IMR-90 (cell line): ENCODE results near the gene ZSCAN5A. TPM values are rescaled to one million over a fixed set of nuclear protein-coding genes. Genes with fewer than 3 reads are reported as not detected.

Source experiments
- ATAC-seq: fragments of 200-7000 bp; cut with Tn5 transposase; 2 replicates; pipeline ENCODE4 v1.9.1; 2020; ENCODE audit warnings: low read depth, mild to moderate bottlenecking, moderate library complexity
- BruUV-seq: library from RNA; stranded (reverse); fragments of 400-500 nt; replicated peaks from 2 replicates; lab custom pipeline; 2021; lab: Mats Ljungman, UMichigan
- CTCF ChIA-PET: fragments of 300-600 bp; formaldehyde crosslinking; extraction: SDS; loops from one replicate; lab custom pipeline; 2021; ENCODE audit warnings: antibody characterized with exemption; lab: Yijun Ruan, JAX
- POLR2A ChIA-PET: fragments of 300-600 bp; sonication (Branson Sonifier 250); formaldehyde crosslinking; loops from one replicate; lab custom pipeline; 2022; ENCODE audit warnings: antibody characterized with exemption; ENCODE audit not compliant: unreplicated experiment; lab: Charles Lee
- DNase-seq: peaks from one replicate; pipeline ENCODE4 v3.0.0; 2013
- H2AFZ ChIP-seq: replicated peaks from 2 replicates; pipeline ENCODE3; 2013; ENCODE audit warnings: low read length, mild to moderate bottlenecking; ENCODE audit not compliant: poor library complexity
- H2AK5ac ChIP-seq: 2 replicates; pipeline ENCODE4 v1.6.1; 2013; ENCODE audit warnings: low read depth, low read length, inconsistent platforms
- H2AK9ac ChIP-seq: replicated peaks from 2 replicates; pipeline ENCODE3; 2013; ENCODE audit warnings: mild to moderate bottlenecking, low read depth, low read length, moderate library complexity; ENCODE audit not compliant: poor library complexity
- H2BK120ac ChIP-seq: 2 replicates; pipeline ENCODE4 v1.6.1; 2013; ENCODE audit warnings: low read depth, low read length, inconsistent platforms
- H2BK15ac ChIP-seq: 3 replicates; pipeline ENCODE4 v1.6.1; 2013; ENCODE audit warnings: low read depth, low read length, inconsistent platforms
- H2BK20ac ChIP-seq: 2 replicates; pipeline ENCODE4 v1.6.1; 2013; ENCODE audit warnings: low read depth, mild to moderate bottlenecking, inconsistent platforms, low read length, moderate library complexity
- H2BK5ac ChIP-seq: 2 replicates; pipeline ENCODE4 v1.6.1; 2013; ENCODE audit warnings: mild to moderate bottlenecking, low read depth, low read length, inconsistent platforms; ENCODE audit not compliant: poor library complexity, severe bottlenecking
- H3K14ac ChIP-seq: replicated peaks from 2 replicates; pipeline ENCODE4 v1.6.1; 2013; ENCODE audit warnings: low read depth, low read length, inconsistent platforms
- H3K18ac ChIP-seq: 2 replicates; pipeline ENCODE4 v1.6.1; 2013; ENCODE audit warnings: low read depth, low read length, control low read depth
- H3K23ac ChIP-seq: 2 replicates; pipeline ENCODE4 v1.6.1; 2013; ENCODE audit warnings: low read depth, low read length, inconsistent platforms
- H3K27ac ChIP-seq: 2 replicates; pipeline ENCODE4 v1.5.1; 2013; ENCODE audit warnings: mild to moderate bottlenecking, control low read depth, low read length; ENCODE audit not compliant: insufficient read depth
- H3K27me3 ChIP-seq: 2 replicates; pipeline ENCODE4 v1.6.1; 2013; ENCODE audit warnings: low read length; ENCODE audit not compliant: control insufficient read depth, insufficient read depth
- H3K36me3 ChIP-seq: 2 replicates; pipeline ENCODE4 v1.6.1; 2013; ENCODE audit warnings: low read length, mixed read lengths; ENCODE audit not compliant: control insufficient read depth, insufficient read depth
- H3K4ac ChIP-seq: 2 replicates; pipeline ENCODE4 v1.6.1; 2013; ENCODE audit warnings: low read depth, low read length, inconsistent platforms
- H3K4me1 ChIP-seq: 2 replicates; pipeline ENCODE4 v1.6.1; 2013; ENCODE audit warnings: low read length, mixed read lengths; ENCODE audit not compliant: control insufficient read depth, insufficient read depth
- H3K4me2 ChIP-seq: 2 replicates; pipeline ENCODE4 v1.6.1; 2013; ENCODE audit warnings: low read depth, mild to moderate bottlenecking, control low read depth, low read length, moderate library complexity
- H3K4me3 ChIP-seq: 2 replicates; pipeline ENCODE4 v1.5.1; 2013; ENCODE audit warnings: low read depth, mild to moderate bottlenecking, control low read depth, low read length, moderate library complexity; ENCODE audit not compliant: insufficient read depth
- H3K56ac ChIP-seq: 2 replicates; pipeline ENCODE4 v1.6.1; 2013; ENCODE audit warnings: low read length, inconsistent platforms; ENCODE audit not compliant: insufficient read depth; ENCODE audit errors: extremely low read depth
- H3K79me1 ChIP-seq, 2 experiments: 2 replicates each; pipeline ENCODE4 v1.6.1; 2013; ENCODE audit warnings: low read length in 2 of 2, inconsistent platforms in 1 of 2, low read depth in 1 of 2
- H3K9ac ChIP-seq: 2 replicates; pipeline ENCODE4 v1.6.1; 2013; ENCODE audit warnings: low read depth, low read length, control low read depth
- H3K9me1 ChIP-seq: 2 replicates; pipeline ENCODE4 v1.6.1; 2013; ENCODE audit warnings: low read length, inconsistent platforms; ENCODE audit not compliant: insufficient read depth
- H3K9me3 ChIP-seq: 2 replicates; pipeline ENCODE4 v1.6.1; 2013; ENCODE audit warnings: low read length; ENCODE audit not compliant: control insufficient read depth, insufficient read depth
- H4K20me1 ChIP-seq: 2 replicates; pipeline ENCODE4 v1.6.1; 2013; ENCODE audit warnings: low read length, inconsistent platforms; ENCODE audit not compliant: insufficient read depth
- H4K5ac ChIP-seq: 2 replicates; pipeline ENCODE4 v1.6.1; 2013; ENCODE audit warnings: mild to moderate bottlenecking, low read depth, low read length, control low read depth
- H4K8ac ChIP-seq, 2 experiments: 2 replicates each; pipeline ENCODE4 v1.6.1; 2013; ENCODE audit warnings: low read depth in 2 of 2, low read length in 2 of 2, control low read depth in 1 of 2, inconsistent platforms in 1 of 2
- H4K91ac ChIP-seq: 2 replicates; pipeline ENCODE4 v1.6.1; 2013; ENCODE audit warnings: low read depth, low read length, inconsistent platforms; ENCODE audit not compliant: insufficient read depth
- BHLHE40 ChIP-seq: fragments of 150-350 bp; IDR thresholded peaks from 2 replicates; pipeline ENCODE4 v1.6.1; 2016; ENCODE audit warnings: mild to moderate bottlenecking, low read depth, low read length
- CEBPB ChIP-seq: IDR thresholded peaks from 2 replicates; pipeline ENCODE4 v1.6.1; 2012; ENCODE audit warnings: low read depth, low read length, improper control_type of control experiment
- CTCF ChIP-seq: conservative IDR thresholded peaks from 2 replicates; pipeline ENCODE4 v1.5.1; 2012; ENCODE audit warnings: mild to moderate bottlenecking, low read depth, low read length, improper control_type of control experiment
- ELK1 ChIP-seq: fragments of 150-350 bp; IDR thresholded peaks from 2 replicates; pipeline ENCODE4 v1.6.1; 2016; ENCODE audit warnings: low read depth, mild to moderate bottlenecking, low read length, moderate library complexity, borderline replicate concordance
- FOS ChIP-seq: fragments of 150-350 bp; IDR thresholded peaks from 2 replicates; pipeline ENCODE4 v1.6.1; 2016; ENCODE audit warnings: low read depth, low read length
- MAFK ChIP-seq: IDR thresholded peaks from 2 replicates; pipeline ENCODE4 v1.6.1; 2012; ENCODE audit warnings: low read depth, low read length, improper control_type of control experiment
- MXI1 ChIP-seq: IDR thresholded peaks from 2 replicates; pipeline ENCODE4 v1.6.1; 2012; ENCODE audit warnings: low read depth, mild to moderate bottlenecking, low read length, moderate library complexity, borderline replicate concordance
- NFE2L2 ChIP-seq: fragments of 150-350 bp; IDR thresholded peaks from 2 replicates; pipeline ENCODE4 v1.6.1; 2016; ENCODE audit warnings: low read depth, mild to moderate bottlenecking, low read length
- RFX5 ChIP-seq: IDR thresholded peaks from 2 replicates; pipeline ENCODE4 v1.8.0; 2012; ENCODE audit warnings: low read depth, mild to moderate bottlenecking, low read length, moderate library complexity
- SMC3 ChIP-seq: fragments of 150-350 bp; IDR thresholded peaks from 2 replicates; pipeline ENCODE4 v1.6.1; 2016; ENCODE audit warnings: low read depth, mild to moderate bottlenecking, antibody characterized with exemption, low read length, moderate library complexity
- USF2 ChIP-seq: fragments of 150-350 bp; IDR thresholded peaks from 2 replicates; pipeline ENCODE4 v1.6.1; 2017; ENCODE audit warnings: mild to moderate bottlenecking, antibody characterized with exemption, low read length, low read depth
- WGBS, 2 experiments: methylation state at CpG; one replicate each; pipeline versions ENCODE4 v1.1.5 to v1.1.7; 2013; ENCODE audit warnings: missing lambda C conversion rate in 2 of 2; ENCODE audit not compliant: insufficient read length in 1 of 2; ENCODE audit errors: extremely low coverage in 2 of 2; 5-methylcytosine and 5-hydroxymethylcytosine counted together
- dilution Hi-C: fragments of 300-500 bp; cut with HindIII; formaldehyde crosslinking; loops from one replicate; pipeline ENCODE4 v1.14.3; 2018; ENCODE audit warnings: low sequenced_read_pairs; ENCODE audit not compliant: unreplicated experiment
- in situ Hi-C: fragments of 300-500 bp; cut with MboI; formaldehyde crosslinking; loops from 3 replicates; pipeline ENCODE4 v1.14.3; 2019; ENCODE audit warnings: low sequenced_read_pairs, inconsistent platforms, mixed read lengths
- intact Hi-C: fragments of 100-400 bp; cut with micrococcal nuclease; formaldehyde crosslinking; loops from 2 replicates; pipeline ENCODE4 v1.10.0; 2022
- polyA plus RNA-seq, 3 experiments: library from polyadenylated mRNA; depleted of rRNA; stranded (reverse); fragments of >200 nt; gene quantifications; 2 replicates each; pipeline ENCODE4 v1.2.3, GENCODE V29; 2012; ENCODE audit warnings: low replicate concordance in 1 of 3
- total RNA-seq: library from RNA; depleted of rRNA; stranded (reverse); fragments of >200 nt; gene quantifications from 2 replicates; pipeline ENCODE4 v1.2.3, GENCODE V29; 2012

Gene ZSCAN5A
- total and polyA plus RNA-seq, 2 of the 4 experiments (the other 2 are of a cell fraction), result 4.3 to 5.0 TPM

GRCh38 chr19:56272161-56272798 lies 42.4 kb downstream of the ZSCAN5A start, which contains the start of gene EDDM13:
Gene EDDM13 (plus strand): TSS chr19:56272748. CDS start chr19:56272835, 87 bp downstream.
- Histone ChIP-seq H2BK120ac (no peak within 1 kb of the TSS), H3K9ac (no peak within 1 kb of the TSS), H3K56ac (no peak within 1 kb of the TSS), H2BK5ac (no peak within 1 kb of the TSS), H2BK15ac (no peak within 1 kb of the TSS), H4K5ac (no peak within 1 kb of the TSS), H3K79me1 (no peaks in the 10 kb centered on the region), H3K9me3 (no peaks in the 10 kb centered on the region), H3K14ac (no peak within 1 kb of the TSS), H4K91ac (no peak within 1 kb of the TSS), H3K4ac (no peak within 1 kb of the TSS), H2AK9ac (no peak within 1 kb of the TSS), H4K20me1 (no peaks in the 10 kb centered on the region), H2BK20ac (no peak within 1 kb of the TSS), H3K23ac (no peak within 1 kb of the TSS), H3K18ac (no peak within 1 kb of the TSS), H3K9me1 (no peaks in the 10 kb centered on the region), H4K8ac (no peak within 1 kb of the TSS), H3K27me3 (no peaks in the 10 kb centered on the region), H3K36me3 (no peaks in the 10 kb centered on the region), H3K4me1 (no peaks in the 10 kb centered on the region), H3K4me2 (no peak within 1 kb of the TSS), H2AFZ (no peak within 1 kb of the TSS), H3K4me3 (no peak within 1 kb of the TSS), H3K27ac (no peak within 1 kb of the TSS), H2AK5ac (no peak within 1 kb of the TSS)
- BruUV-seq, result no TSS peak
- ATAC-seq (no peak), DNase-seq (no peak)
- TF ChIP-seq RFX5 (no peak), BHLHE40 (no peak), ELK1 (no peak), CTCF (no peak), NFE2L2 (no peak), SMC3 (no peak), CEBPB (no peak), USF2 (no peak), MAFK (no peak), MXI1 (no peak), FOS (no peak)
- in situ Hi-C loops (no loop called here), dilution Hi-C loops (no loop called here), intact Hi-C loops (no loop called here)
- ChIA-PET POLR2A (no interaction called here), CTCF (no interaction called here)
- WGBS, 2 experiments, result 43% methylated on average over 3 of the region's 6 CpGs; no CpG with 5 or more reads in 1 of the 2 experiments
